A172 (cell line): ENCODE measurements around the gene VPS51. TPM values are rescaled to one million over a fixed set of nuclear protein-coding genes. Genes with fewer than 3 reads are reported as not detected.

Experiments used
- total RNA-seq: library from RNA; depleted of rRNA; stranded (reverse); fragments of >200 nt; shearing (Covaris generic); gene quantifications from 2 replicates; pipeline ENCODE4 v1.2.3, GENCODE V29; 2014; rRNA removed

The VPS51 gene
- total RNA-seq, 1 experiment from 2014 or later = 51.1 TPM

Other genes starting within 250 kb of the VPS51 start
- gene EHD1, start 217.6 kb upstream of the VPS51 start, total RNA-seq = 81.4 and 117 TPM in 2 replicates
- 10.7 and 15.1 TPM in 2 replicates for gene ATG2A, start 179.0 kb upstream of the VPS51 start, total RNA-seq
- gene PPP2R5B, start 171.5 kb upstream of the VPS51 start, total RNA-seq = 18.4 and 19.6 TPM in 2 replicates
- gene GPHA2, start 160.3 kb upstream of the VPS51 start, total RNA-seq = not detected in 2 replicates
- gene MAJIN, start 124.1 kb upstream of the VPS51 start, total RNA-seq = not detected in 2 replicates
- 0.50 and 0.59 TPM in 2 replicates for gene BATF2, start 99.2 kb upstream of the VPS51 start, total RNA-seq
- gene ARL2, start 82.1 kb upstream of the VPS51 start, total RNA-seq = 170 and 196 TPM in 2 replicates
- 13.4 and 31.2 TPM in 2 replicates for gene SNX15, start 68.8 kb upstream of the VPS51 start, total RNA-seq
- 44.0 and 52.3 TPM in 2 replicates for gene SAC3D1, start 55.0 kb upstream of the VPS51 start, total RNA-seq
- gene NAALADL1, start 37.7 kb upstream of the VPS51 start, total RNA-seq = not detected in 2 replicates
- 40.0 and 49.5 TPM in 2 replicates for gene CDCA5, start 12.2 kb upstream of the VPS51 start, total RNA-seq
- gene ZFPL1, start 12.0 kb upstream of the VPS51 start, total RNA-seq = 41.4 and 65.5 TPM in 2 replicates
- gene TM7SF2, start 15.7 kb downstream of the VPS51 start, total RNA-seq = 1.9 and 8.5 TPM in 2 replicates
- 10.4 and 22.3 TPM in 2 replicates for gene ZNHIT2, start 21.5 kb downstream of the VPS51 start, total RNA-seq
- gene FAU, start 25.9 kb downstream of the VPS51 start, total RNA-seq = 286 and 528 TPM in 2 replicates
- gene MRPL49, start 26.1 kb downstream of the VPS51 start, total RNA-seq = 52.8 and 82.4 TPM in 2 replicates
- 17.0 and 30.6 TPM in 2 replicates for gene SYVN1, start 38.3 kb downstream of the VPS51 start, total RNA-seq
- gene SPDYC, start 74.0 kb downstream of the VPS51 start, total RNA-seq = not detected in 2 replicates
- 156 and 170 TPM in 2 replicates for gene CAPN1, start 85.7 kb downstream of the VPS51 start, total RNA-seq
- gene POLA2, start 165.7 kb downstream of the VPS51 start, total RNA-seq = 14.2 and 18.1 TPM in 2 replicates
- 1.7 and 5.3 TPM in 2 replicates for gene CDC42EP2, start 218.7 kb downstream of the VPS51 start, total RNA-seq
- 37.9 and 57.0 TPM in 2 replicates for gene DPF2, start 237.6 kb downstream of the VPS51 start, total RNA-seq